HEK293 (cell line): Measurements from ENCODE around the gene AVPR1B.

Experiments used
- CTCF ChIA-PET: fragments of 350-600 bp; formaldehyde crosslinking; extraction: SDS; loops from one replicate; lab custom pipeline; 2021; ENCODE audit warnings: antibody characterized with exemption; lab: Yijun Ruan, JAX
- POLR2A ChIA-PET: fragments of 300-600 bp; formaldehyde crosslinking; extraction: SDS; loops from one replicate; lab custom pipeline; 2020; ENCODE audit warnings: antibody characterized with exemption, inconsistent platforms; lab: Yijun Ruan, JAX
- H3K27ac ChIP-seq: fragments of 200-500 bp; sonication (Bioruptor generic); 2 replicates; pipeline ENCODE4 v1.5.1; 2014; ENCODE audit warnings: low read depth, low read length, control low read depth, inconsistent platforms; ENCODE audit errors: extremely low read depth
- H3K36me3 ChIP-seq, 2 experiments: fragments of 200-500 bp in 1 of 2; sonication (Bioruptor generic) in 1 of 2; 1 replicate in 1 of 2; 2 replicates in 1 of 2; pipeline ENCODE4 v1.5.1; 2014 to 2017; ENCODE audit warnings: inconsistent platforms in 2 of 2, low read length in 2 of 2; ENCODE audit not compliant: control insufficient read depth in 2 of 2, insufficient read depth in 1 of 2
- H3K4me1 ChIP-seq: fragments of 200-500 bp; sonication (Bioruptor generic); 2 replicates; pipeline ENCODE4 v1.5.1; 2014; ENCODE audit warnings: mild to moderate bottlenecking, low read length, inconsistent platforms; ENCODE audit not compliant: control insufficient read depth, insufficient read depth
- H3K4me3 ChIP-seq: 2 replicates; pipeline ENCODE4 v1.5.1; 2011; ENCODE audit warnings: low read depth, mild to moderate bottlenecking, control low read depth, low read length, moderate library complexity
- H3K9me3 ChIP-seq: fragments of 200-500 bp; sonication (Bioruptor generic); 2 replicates; pipeline ENCODE4 v1.5.1; 2014; ENCODE audit warnings: low read depth, low read length, inconsistent platforms; ENCODE audit not compliant: control insufficient read depth, insufficient read depth
- FEZF1 ChIP-seq: fragments of 450-650 bp; formaldehyde crosslinking; IDR thresholded peaks from 2 replicates; pipeline ENCODE4 v1.5.1; 2016; ENCODE audit warnings: missing biosample characterization, missing genetic modification characterization
- GFI1B ChIP-seq: fragments of 450-650 bp; formaldehyde crosslinking; IDR thresholded peaks from 2 replicates; pipeline ENCODE4 v1.5.1; 2016; ENCODE audit warnings: missing biosample characterization, missing genetic modification characterization
- GLI2 ChIP-seq: fragments of 450-650 bp; formaldehyde crosslinking; IDR thresholded peaks from 2 replicates; pipeline ENCODE4; 2017; ENCODE audit warnings: missing biosample characterization, missing genetic modification characterization, low read depth, borderline replicate concordance
- HOXC10 ChIP-seq: sonication (generic); formaldehyde crosslinking; IDR thresholded peaks from 2 replicates; pipeline ENCODE4 v1.8.1; 2023; ENCODE audit warnings: mild to moderate bottlenecking, missing genetic modification reagents
- KLF1 ChIP-seq: fragments of 450-650 bp; formaldehyde crosslinking; IDR thresholded peaks from 2 replicates; pipeline ENCODE4 v1.5.1; 2016; ENCODE audit warnings: missing biosample characterization, missing genetic modification characterization
- MEIS1 ChIP-seq: sonication (generic); formaldehyde crosslinking; IDR thresholded peaks from 2 replicates; pipeline ENCODE4 v1.8.1; 2022; ENCODE audit warnings: missing genetic modification reagents, mild to moderate bottlenecking, borderline replicate concordance
- SCRT1 ChIP-seq: fragments of 450-650 bp; formaldehyde crosslinking; IDR thresholded peaks from 2 replicates; pipeline ENCODE4 v1.5.1; 2016; ENCODE audit warnings: missing biosample characterization, missing genetic modification characterization, borderline replicate concordance
- YY2 ChIP-seq: fragments of 450-650 bp; formaldehyde crosslinking; IDR thresholded peaks from 2 replicates; pipeline ENCODE4 v1.5.1; 2016; ENCODE audit warnings: missing biosample characterization, missing genetic modification characterization
- ZBTB1 ChIP-seq: fragments of 450-650 bp; formaldehyde crosslinking; IDR thresholded peaks from 2 replicates; pipeline ENCODE4 v1.5.1; 2016; ENCODE audit warnings: missing biosample characterization, missing genetic modification characterization
- ZBTB8A ChIP-seq: fragments of 450-650 bp; formaldehyde crosslinking; IDR thresholded peaks from 2 replicates; pipeline ENCODE4 v1.5.1; 2016; ENCODE audit warnings: missing biosample characterization, missing genetic modification characterization
- ZNF214 ChIP-seq: fragments of 450-650 bp; formaldehyde crosslinking; IDR thresholded peaks from 2 replicates; pipeline ENCODE4 v1.5.1; 2017; ENCODE audit warnings: missing biosample characterization, mild to moderate bottlenecking, missing genetic modification characterization, borderline replicate concordance
- ZNF248 ChIP-seq: fragments of 450-650 bp; formaldehyde crosslinking; IDR thresholded peaks from 2 replicates; pipeline ENCODE4 v1.5.1; 2017; ENCODE audit warnings: missing biosample characterization, missing genetic modification characterization
- ZNF302 ChIP-seq: fragments of 450-650 bp; formaldehyde crosslinking; IDR thresholded peaks from 2 replicates; pipeline ENCODE4 v1.5.1; 2016; ENCODE audit warnings: missing biosample characterization, missing genetic modification characterization, low read depth
- ZNF341 ChIP-seq: fragments of 450-650 bp; formaldehyde crosslinking; IDR thresholded peaks from 2 replicates; pipeline ENCODE4; 2016; ENCODE audit warnings: low read depth, missing biosample characterization, missing genetic modification characterization
- ZNF426 ChIP-seq: fragments of 450-650 bp; formaldehyde crosslinking; IDR thresholded peaks from 2 replicates; pipeline ENCODE4 v1.5.1; 2017; ENCODE audit warnings: missing biosample characterization, missing genetic modification characterization, mild to moderate bottlenecking, inconsistent platforms, moderate library complexity
- ZNF433 ChIP-seq: fragments of 450-650 bp; formaldehyde crosslinking; IDR thresholded peaks from 2 replicates; pipeline ENCODE4 v1.5.1; 2016; ENCODE audit warnings: missing biosample characterization, missing genetic modification characterization, low read depth
- ZNF48 ChIP-seq: fragments of 450-650 bp; formaldehyde crosslinking; IDR thresholded peaks from 2 replicates; pipeline ENCODE4 v1.5.1; 2016; ENCODE audit warnings: missing biosample characterization, missing genetic modification characterization
- ZNF544 ChIP-seq: fragments of 450-650 bp; formaldehyde crosslinking; IDR thresholded peaks from 2 replicates; pipeline ENCODE4 v1.5.0; 2017; ENCODE audit warnings: missing biosample characterization, missing genetic modification characterization
- ZNF654 ChIP-seq: fragments of 450-650 bp; formaldehyde crosslinking; IDR thresholded peaks from 2 replicates; pipeline ENCODE4 v1.5.1; 2016; ENCODE audit warnings: low read depth, missing biosample characterization, missing genetic modification characterization
- ZNF664 ChIP-seq: fragments of 450-650 bp; formaldehyde crosslinking; IDR thresholded peaks from 2 replicates; pipeline ENCODE4 v1.5.1; 2016; ENCODE audit warnings: missing biosample characterization, missing genetic modification characterization
- ZNF677 ChIP-seq: fragments of 450-650 bp; IDR thresholded peaks from 2 replicates; pipeline ENCODE4 v1.5.0; 2018; ENCODE audit warnings: missing biosample characterization, mild to moderate bottlenecking, missing genetic modification characterization, moderate library complexity
- ZNF777 ChIP-seq: fragments of 450-650 bp; formaldehyde crosslinking; IDR thresholded peaks from 2 replicates; pipeline ENCODE4 v1.5.1; 2017; ENCODE audit warnings: missing biosample characterization, missing genetic modification characterization, borderline replicate concordance
- TF ChIP-seq, protein P1 (sequence below): fragments of 450-650 bp; formaldehyde crosslinking; IDR thresholded peaks from 2 replicates; pipeline ENCODE4 v1.5.1; 2016; ENCODE audit warnings: missing biosample characterization, missing genetic modification characterization, borderline replicate concordance
- TF ChIP-seq, protein P2 (sequence below): fragments of 450-650 bp; formaldehyde crosslinking; IDR thresholded peaks from 2 replicates; pipeline ENCODE4 v1.5.1; 2016; ENCODE audit warnings: missing biosample characterization, missing genetic modification characterization
- TF ChIP-seq, protein P3 (sequence below): fragments of 450-650 bp; formaldehyde crosslinking; IDR thresholded peaks from 2 replicates; pipeline ENCODE4 v1.5.1; 2016; ENCODE audit warnings: missing biosample characterization, missing genetic modification characterization
- TF ChIP-seq, protein P4 (sequence below): fragments of 450-650 bp; formaldehyde crosslinking; IDR thresholded peaks from 2 replicates; pipeline ENCODE4 v1.5.0; 2017; ENCODE audit warnings: missing biosample characterization, missing genetic modification characterization, borderline replicate concordance
- TF ChIP-seq, protein P5 (sequence below): fragments of 450-650 bp; IDR thresholded peaks from 2 replicates; pipeline ENCODE4 v1.5.1; 2018; ENCODE audit warnings: missing biosample characterization, missing genetic modification characterization

AVPR1B gene

DNA sequence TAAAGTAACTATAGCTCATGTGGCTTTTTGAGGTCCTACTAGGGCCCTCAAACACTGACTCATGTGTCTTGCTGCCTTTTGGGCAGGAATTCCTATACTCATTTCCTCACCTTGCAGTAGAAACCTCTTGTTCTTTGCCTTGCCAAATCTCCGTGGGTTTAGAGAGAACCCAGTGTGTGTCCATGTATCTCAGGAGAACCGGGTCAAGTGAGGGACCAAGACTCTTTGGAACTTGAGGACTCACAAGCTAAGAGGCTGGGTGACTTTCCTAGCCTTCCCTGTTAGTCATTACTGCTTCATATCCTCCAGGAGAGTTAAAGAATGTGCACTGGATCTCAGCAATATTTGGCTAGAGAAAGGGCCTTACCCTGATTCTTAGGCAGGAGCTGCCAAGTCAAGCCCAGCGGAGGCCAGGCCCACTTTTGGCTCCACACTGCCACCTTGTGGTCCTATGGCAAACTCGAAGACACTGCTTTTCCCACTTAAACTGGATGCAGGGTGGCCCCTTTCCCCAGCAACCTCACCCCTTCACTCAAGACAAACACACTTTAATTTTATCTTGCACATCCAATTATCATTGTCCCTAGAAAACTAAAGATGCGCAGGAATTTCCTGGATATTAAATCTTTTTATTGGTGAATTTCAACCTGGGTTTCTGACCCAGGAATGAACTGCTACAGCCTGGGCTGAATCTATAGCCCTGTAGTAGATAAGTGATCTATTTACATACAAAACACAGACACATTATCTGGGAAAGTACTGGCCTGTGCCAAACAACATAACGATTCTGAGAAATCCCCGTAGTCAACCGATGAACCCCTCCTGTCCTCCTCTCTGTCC lies 10.6 kb downstream of the AVPR1B start:
- H3K27ac ChIP-seq: no peak overlapping the region
- no peaks in the 10 kb centered on the region for H3K36me3 ChIP-seq
- H3K4me1 ChIP-seq: no peaks in the 10 kb centered on the region
- H3K9me3 ChIP-seq: no peaks in the 10 kb centered on the region
- ChIA-PET POLR2A (no interaction called here), CTCF (interaction anchor here (0.5 to 11.1 kb wide), 30 partner anchors 8 to 515 kb away, joined by 3 to 151 read pairs (median 4); partner anchors contain the start of gene RAB7B)
- H3K4me3 ChIP-seq: no peak overlapping the region
- TF ChIP-seq KLF1 (tag by site-specific recombination) (no peak), ZNF544 (no peak), ZNF426 (tag by site-specific recombination) (no peak), ZNF248 (tag by site-specific recombination) (no peak), ZNF48 (tag by site-specific recombination) (no peak), GFI1B (tag by site-specific recombination) (no peak), ZBTB8A (tag by site-specific recombination) (no peak), FEZF1 (tag by site-specific recombination) (no peak), ZNF302 (no peak), GLI2 (no peak), ZNF433 (tag by site-specific recombination) (no peak), SCRT1 (tag by site-specific recombination) (no peak), YY2 (tag by site-specific recombination) (no peak), ZNF777 (tag by site-specific recombination) (no peak), ZBTB1 (tag by site-specific recombination) (no peak), ZNF664 (tag by site-specific recombination) (no peak), ZNF341 (tag by site-specific recombination) (no peak), ZNF654 (peak; percentile 95), ZNF677 (tag by site-specific recombination) (no peak), MEIS1 (CRISPR knock-in tag) (no peak), ZNF214 (tag by site-specific recombination) (no peak), HOXC10 (no peak)
- TF ChIP-seq, protein P1, sequence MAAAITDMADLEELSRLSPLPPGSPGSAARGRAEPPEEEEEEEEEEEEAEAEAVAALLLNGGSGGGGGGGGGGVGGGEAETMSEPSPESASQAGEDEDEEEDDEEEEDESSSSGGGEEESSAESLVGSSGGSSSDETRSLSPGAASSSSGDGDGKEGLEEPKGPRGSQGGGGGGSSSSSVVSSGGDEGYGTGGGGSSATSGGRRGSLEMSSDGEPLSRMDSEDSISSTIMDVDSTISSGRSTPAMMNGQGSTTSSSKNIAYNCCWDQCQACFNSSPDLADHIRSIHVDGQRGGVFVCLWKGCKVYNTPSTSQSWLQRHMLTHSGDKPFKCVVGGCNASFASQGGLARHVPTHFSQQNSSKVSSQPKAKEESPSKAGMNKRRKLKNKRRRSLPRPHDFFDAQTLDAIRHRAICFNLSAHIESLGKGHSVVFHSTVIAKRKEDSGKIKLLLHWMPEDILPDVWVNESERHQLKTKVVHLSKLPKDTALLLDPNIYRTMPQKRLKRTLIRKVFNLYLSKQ (tag by site-specific recombination): no peak
- TF ChIP-seq, protein P2, sequence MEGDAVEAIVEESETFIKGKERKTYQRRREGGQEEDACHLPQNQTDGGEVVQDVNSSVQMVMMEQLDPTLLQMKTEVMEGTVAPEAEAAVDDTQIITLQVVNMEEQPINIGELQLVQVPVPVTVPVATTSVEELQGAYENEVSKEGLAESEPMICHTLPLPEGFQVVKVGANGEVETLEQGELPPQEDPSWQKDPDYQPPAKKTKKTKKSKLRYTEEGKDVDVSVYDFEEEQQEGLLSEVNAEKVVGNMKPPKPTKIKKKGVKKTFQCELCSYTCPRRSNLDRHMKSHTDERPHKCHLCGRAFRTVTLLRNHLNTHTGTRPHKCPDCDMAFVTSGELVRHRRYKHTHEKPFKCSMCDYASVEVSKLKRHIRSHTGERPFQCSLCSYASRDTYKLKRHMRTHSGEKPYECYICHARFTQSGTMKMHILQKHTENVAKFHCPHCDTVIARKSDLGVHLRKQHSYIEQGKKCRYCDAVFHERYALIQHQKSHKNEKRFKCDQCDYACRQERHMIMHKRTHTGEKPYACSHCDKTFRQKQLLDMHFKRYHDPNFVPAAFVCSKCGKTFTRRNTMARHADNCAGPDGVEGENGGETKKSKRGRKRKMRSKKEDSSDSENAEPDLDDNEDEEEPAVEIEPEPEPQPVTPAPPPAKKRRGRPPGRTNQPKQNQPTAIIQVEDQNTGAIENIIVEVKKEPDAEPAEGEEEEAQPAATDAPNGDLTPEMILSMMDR (tag by site-specific recombination): peak; percentile 81
- TF ChIP-seq, protein P3, sequence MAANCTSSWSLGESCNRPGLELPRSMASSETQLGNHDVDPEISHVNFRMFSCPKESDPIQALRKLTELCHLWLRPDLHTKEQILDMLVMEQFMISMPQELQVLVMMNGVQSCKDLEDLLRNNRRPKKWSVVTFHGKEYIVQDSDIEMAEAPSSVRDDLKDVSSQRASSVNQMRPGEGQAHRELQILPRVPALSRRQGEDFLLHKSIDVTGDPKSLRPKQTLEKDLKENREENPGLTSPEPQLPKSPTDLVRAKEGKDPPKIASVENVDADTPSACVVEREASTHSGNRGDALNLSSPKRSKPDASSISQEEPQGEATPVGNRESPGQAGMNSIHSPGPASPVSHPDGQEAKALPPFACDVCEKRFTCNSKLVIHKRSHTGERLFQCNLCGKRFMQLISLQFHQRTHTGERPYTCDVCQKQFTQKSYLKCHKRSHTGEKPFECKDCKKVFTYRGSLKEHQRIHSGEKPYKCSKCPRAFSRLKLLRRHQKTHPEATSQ (tag by site-specific recombination): no peak
- TF ChIP-seq, protein P4, sequence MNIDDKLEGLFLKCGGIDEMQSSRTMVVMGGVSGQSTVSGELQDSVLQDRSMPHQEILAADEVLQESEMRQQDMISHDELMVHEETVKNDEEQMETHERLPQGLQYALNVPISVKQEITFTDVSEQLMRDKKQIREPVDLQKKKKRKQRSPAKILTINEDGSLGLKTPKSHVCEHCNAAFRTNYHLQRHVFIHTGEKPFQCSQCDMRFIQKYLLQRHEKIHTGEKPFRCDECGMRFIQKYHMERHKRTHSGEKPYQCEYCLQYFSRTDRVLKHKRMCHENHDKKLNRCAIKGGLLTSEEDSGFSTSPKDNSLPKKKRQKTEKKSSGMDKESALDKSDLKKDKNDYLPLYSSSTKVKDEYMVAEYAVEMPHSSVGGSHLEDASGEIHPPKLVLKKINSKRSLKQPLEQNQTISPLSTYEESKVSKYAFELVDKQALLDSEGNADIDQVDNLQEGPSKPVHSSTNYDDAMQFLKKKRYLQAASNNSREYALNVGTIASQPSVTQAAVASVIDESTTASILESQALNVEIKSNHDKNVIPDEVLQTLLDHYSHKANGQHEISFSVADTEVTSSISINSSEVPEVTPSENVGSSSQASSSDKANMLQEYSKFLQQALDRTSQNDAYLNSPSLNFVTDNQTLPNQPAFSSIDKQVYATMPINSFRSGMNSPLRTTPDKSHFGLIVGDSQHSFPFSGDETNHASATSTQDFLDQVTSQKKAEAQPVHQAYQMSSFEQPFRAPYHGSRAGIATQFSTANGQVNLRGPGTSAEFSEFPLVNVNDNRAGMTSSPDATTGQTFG (tag by site-specific recombination): no peak
- TF ChIP-seq, protein P5, sequence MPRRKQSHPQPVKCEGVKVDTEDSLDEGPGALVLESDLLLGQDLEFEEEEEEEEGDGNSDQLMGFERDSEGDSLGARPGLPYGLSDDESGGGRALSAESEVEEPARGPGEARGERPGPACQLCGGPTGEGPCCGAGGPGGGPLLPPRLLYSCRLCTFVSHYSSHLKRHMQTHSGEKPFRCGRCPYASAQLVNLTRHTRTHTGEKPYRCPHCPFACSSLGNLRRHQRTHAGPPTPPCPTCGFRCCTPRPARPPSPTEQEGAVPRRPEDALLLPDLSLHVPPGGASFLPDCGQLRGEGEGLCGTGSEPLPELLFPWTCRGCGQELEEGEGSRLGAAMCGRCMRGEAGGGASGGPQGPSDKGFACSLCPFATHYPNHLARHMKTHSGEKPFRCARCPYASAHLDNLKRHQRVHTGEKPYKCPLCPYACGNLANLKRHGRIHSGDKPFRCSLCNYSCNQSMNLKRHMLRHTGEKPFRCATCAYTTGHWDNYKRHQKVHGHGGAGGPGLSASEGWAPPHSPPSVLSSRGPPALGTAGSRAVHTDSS (tag by site-specific recombination): no peak
